Hematopoietic multipotent progenitor cell treated with erythropoietin and hydrocortisone succinate and interleukin-3 and kit ligand, for 8 days (in vitro differentiated cells): ENCODE data around the gene GNAO1.
A peak's percentile ranks its signal among the peaks of the same experiment; 100 is the strongest.

Experiments used
- DNase-seq: peaks from one replicate; pipeline ENCODE4 v3.0.0-alpha.2; 2015

Gene GNAO1

DNA sequence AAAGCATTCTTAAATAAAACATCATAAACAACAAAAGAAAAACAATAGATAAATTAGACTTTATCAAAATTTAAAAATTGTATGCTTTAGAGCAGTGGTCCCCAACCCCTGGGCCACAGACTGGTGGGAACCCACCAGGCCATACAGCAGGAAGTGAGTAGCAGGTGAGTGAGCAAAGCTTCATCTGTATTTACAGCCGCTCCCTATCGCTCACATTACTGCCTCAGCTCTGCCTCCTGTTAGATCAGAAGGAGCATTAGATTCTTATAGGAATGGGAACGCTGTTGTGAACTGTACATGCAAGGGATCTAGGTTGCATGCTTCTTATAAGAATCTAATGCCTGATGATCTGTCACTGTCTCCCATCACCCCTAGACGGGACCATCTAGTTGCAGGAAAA lies 51.5 kb downstream of the GNAO1 start:
- no peak for DNase-seq

- DNase-seq = no peak
Measured at GRCh38 chr16:56244612-56245011, 53.3 kb downstream of the GNAO1 start.

DNA sequence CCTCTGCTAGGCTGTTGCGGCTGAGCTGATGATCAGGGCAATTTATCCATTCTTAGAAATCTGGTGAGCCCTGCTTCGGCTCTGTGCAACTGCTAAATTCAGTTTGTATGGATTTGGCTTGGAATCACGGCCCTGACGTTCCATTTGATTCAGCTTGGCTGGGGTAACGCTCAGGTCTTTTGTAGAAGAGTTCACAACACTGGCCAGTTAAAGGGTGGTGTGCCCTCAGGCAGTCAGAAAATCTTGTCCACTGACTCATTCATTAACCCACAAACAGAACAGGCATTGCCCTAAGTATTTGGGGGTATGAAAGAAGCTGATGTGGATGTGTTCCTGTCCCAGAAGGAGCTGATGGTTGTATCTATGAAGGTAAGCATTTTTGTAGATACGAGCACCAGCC lies 53.9 kb downstream of the GNAO1 start:
- DNase-seq = no peak

- DNase-seq = no peak
Measured at GRCh38 chr16:56246051-56246817, 54.9 kb downstream of the GNAO1 start.

GRCh38 chr16:56247018-56247417 lies 55.7 kb downstream of the GNAO1 start:
- no peak for DNase-seq

DNA sequence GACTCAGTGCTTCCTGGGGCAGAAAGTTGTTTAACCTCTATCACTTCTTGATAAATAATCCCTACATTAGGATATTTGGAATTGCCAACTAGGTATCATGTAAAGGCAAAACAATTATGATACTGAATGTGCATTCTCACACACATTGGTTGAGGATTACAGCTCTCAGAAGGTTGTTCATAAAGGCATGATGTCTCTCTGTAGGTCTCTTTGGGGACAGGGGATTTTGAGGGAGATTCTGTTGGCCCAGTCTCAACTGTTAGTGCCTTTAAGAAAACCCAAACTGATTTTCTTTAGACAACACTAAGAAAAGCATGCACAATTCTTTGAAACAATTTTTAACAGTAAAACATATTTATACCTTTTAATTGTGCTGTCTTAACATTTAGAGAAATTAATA lies 56.5 kb downstream of the GNAO1 start:
- no peak for DNase-seq

GRCh38 chr16:56252835-56253234 lies 61.5 kb downstream of the GNAO1 start:
- no peak for DNase-seq

DNA sequence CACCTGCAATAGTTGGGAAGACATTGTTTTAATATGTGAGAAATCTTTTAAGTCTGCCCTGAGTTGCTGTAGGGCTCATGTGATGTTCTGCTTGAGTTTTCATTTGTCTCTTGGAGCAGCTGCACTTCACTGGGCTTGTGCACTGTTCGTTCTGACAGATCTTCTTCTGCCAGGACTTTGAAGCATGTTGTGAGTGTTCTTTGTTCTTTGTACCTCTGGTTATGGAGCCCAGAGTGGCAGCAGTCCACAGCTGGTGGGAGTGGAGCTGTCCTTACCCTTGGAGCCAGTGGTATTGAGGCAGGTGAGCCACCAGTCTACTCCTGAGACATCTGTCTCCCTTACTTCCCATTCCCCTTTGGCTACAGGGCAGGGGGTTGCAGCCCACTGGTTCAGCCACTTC lies 64.6 kb downstream of the GNAO1 start:
- DNase-seq = no peak

GRCh38 chr16:56257239-56257638 lies 66.0 kb downstream of the GNAO1 start:
- DNase-seq = no peak

GRCh38 chr16:56257666-56258342 lies 66.5 kb downstream of the GNAO1 start:
- no peak for DNase-seq

- no peak for DNase-seq
Measured at GRCh38 chr16:56258508-56259424, 67.5 kb downstream of the GNAO1 start.

DNA sequence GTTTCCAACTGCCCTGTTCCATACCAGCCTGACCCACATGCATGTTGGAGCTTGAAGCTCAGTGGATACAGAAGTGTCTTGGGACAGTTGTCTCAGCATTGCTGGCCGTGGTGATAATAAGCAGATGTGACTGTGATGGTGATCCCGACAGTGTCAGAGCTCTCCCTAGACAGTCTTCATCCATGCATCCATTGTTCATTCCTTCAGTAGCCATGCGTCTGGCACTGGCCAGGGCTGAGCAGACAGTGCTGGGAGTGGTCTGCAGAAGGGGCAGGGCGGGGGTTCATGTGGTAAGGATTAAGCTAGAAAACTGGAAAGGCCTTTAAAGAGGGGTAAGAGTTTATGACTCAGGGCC lies 68.1 kb downstream of the GNAO1 start:
- DNase-seq = no peak

DNA sequence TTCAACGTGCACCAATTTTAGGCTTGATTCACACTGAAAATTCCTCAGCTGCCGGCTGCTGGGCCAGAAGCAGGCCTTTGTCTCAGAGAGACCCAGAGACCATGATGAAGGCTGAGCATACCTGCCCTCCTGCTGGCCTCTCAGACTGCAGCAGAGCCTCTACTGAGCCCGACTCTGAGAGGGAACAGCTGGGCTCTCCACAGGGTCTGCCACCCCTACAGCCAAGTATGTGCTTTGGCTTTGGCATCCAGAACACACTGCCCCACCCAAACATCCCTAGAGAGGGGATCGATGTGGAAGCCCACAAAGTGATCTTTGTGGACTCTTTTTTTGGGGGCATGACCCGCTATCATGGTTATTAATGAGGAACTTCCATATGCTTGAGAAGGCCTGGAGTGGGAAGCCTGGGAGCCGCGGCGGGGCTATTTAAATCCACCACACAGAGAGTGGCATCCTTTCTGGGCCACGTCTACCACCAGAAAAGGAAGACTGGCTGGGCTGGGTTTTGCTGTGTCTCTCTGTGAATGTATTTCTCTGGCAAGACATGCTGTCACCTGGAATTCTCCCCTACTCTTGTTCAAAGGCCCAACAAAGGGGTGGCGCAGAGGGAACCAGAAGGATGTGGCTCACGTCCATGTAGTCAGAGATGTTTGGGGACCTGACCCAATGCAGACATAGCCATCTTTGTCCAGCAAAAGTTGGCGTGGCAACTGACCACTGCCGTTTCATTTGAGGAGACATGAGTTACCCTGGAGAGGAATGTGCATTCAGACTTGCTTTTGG lies 69.3 kb downstream of the GNAO1 start:
- DNase-seq = no peak

DNA sequence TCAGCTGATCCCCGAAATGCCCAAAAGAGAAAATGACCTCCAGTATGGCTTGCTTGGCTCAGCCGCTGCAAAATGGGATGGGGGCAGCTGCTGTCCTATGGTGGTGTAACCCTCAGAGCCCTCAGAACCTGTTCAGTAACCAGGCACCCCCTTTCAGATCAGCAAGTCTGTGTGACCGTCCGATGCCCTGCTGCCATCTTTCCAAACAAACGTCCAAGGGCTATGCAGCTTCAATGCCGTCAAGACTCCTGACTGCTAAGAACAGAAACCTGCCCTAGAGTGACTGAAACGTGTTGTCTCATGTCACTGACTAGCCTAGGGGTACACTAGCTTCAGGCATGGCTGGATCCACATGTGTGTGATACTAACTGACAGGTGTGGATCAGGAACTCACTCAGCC lies 70.4 kb downstream of the GNAO1 start:
- DNase-seq = no peak

DNA sequence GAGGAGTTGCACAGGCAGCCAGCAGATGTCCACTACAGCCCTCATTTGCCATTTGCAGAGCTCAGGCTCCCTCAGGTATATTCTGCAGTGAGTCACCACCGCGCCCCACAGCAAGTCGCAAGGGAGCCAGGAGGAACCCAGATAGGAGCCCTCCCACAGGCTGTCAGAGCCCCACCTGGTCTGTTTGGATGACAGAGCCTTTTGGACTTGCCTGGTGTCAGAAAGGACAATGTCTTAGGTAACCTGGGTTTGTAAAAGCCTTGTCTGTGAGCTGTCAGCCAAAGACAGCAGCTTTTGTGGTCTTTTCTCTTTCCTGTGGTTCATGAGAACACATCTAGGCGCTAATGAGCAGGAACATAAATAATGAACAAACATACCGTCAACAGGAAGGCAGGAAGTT lies 70.9 kb downstream of the GNAO1 start:
- peak; percentile 45 for DNase-seq

DNA sequence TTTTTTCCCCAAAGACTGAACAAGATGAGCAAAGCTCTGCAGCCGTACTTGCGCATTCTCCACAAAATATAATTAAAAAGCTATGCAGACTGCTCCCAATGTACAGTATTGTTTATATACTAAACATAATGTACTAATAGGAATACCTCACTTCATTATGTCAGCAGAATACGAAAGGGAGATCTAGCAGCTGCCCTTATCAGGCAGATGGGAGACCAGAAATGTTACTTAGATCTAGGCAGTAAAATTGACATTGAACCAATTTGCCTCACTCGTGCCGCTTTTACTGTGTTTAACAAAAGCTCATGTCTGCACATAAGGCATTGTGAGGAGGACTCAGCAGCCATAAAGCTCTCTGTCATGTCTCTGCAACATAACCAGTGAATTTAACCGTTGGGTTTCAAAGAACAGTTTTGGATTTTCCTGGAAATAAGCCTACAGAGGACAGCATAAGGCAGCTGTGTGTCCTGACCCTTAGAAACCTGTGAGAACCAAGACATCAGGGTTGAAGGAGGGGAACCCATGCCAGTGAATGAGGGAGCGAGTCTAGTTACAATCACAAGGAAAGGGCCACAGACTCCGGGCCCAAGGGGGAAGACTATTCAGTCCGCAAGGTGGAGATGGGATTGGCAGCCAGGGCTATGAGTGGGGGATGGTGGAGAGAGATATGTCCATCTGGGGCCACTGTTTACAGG lies 71.4 kb downstream of the GNAO1 start:
- peak; percentile 80 for DNase-seq

- DNase-seq = peak; percentile 28
Measured at GRCh38 chr16:56263711-56264608, 72.7 kb downstream of the GNAO1 start.

- no peak for DNase-seq
Measured at GRCh38 chr16:56264609-56264972, 73.3 kb downstream of the GNAO1 start.

GRCh38 chr16:56265184-56265583 lies 73.9 kb downstream of the GNAO1 start:
- DNase-seq = no peak

- no peak for DNase-seq
Measured at GRCh38 chr16:56265746-56266145, 74.5 kb downstream of the GNAO1 start.
